Nephron (organoid): ENCODE measurements around the gene LEO1.

Source experiments
- H3K27ac Mint-ChIP-seq, 3 experiments: 2 replicates each; pipeline ENCODE4 v1.8.0; 2020; ENCODE audit warnings: mixed read lengths in 3 of 3, mild to moderate bottlenecking in 2 of 3, moderate library complexity in 1 of 3
- H3K27me3 Mint-ChIP-seq: 2 replicates; pipeline ENCODE4 v1.8.0; 2021; ENCODE audit warnings: low read depth, mild to moderate bottlenecking, moderate library complexity, mixed read lengths
- H3K36me3 Mint-ChIP-seq: 2 replicates; pipeline ENCODE4 v1.8.0; 2020; ENCODE audit warnings: low read depth, mixed read lengths
- H3K4me1 Mint-ChIP-seq: 2 replicates; pipeline ENCODE4 v1.8.0; 2020; ENCODE audit warnings: mixed read lengths
- H3K4me3 Mint-ChIP-seq, 3 experiments: 2 replicates each; pipeline ENCODE4 v1.8.0; 2020; ENCODE audit warnings: mild to moderate bottlenecking in 3 of 3, mixed read lengths in 3 of 3, moderate library complexity in 2 of 3
- H3K9me3 Mint-ChIP-seq: 2 replicates; pipeline ENCODE4 v1.8.0; 2020; ENCODE audit warnings: mixed read lengths
- TF ChIP-seq, protein P1 (sequence below), 3 experiments: fragments of 200-600 bp; sonication (generic); IDR thresholded peaks; one replicate each; pipeline ENCODE4 v1.5.0; 2021; ENCODE audit warnings: antibody characterized with exemption in 3 of 3; ENCODE audit not compliant: unreplicated experiment in 3 of 3

LEO1 gene

GRCh38 chr15:51982013-51982769 is 10.6 kb upstream of the LEO1 start:
- TF ChIP-seq, protein P1, sequence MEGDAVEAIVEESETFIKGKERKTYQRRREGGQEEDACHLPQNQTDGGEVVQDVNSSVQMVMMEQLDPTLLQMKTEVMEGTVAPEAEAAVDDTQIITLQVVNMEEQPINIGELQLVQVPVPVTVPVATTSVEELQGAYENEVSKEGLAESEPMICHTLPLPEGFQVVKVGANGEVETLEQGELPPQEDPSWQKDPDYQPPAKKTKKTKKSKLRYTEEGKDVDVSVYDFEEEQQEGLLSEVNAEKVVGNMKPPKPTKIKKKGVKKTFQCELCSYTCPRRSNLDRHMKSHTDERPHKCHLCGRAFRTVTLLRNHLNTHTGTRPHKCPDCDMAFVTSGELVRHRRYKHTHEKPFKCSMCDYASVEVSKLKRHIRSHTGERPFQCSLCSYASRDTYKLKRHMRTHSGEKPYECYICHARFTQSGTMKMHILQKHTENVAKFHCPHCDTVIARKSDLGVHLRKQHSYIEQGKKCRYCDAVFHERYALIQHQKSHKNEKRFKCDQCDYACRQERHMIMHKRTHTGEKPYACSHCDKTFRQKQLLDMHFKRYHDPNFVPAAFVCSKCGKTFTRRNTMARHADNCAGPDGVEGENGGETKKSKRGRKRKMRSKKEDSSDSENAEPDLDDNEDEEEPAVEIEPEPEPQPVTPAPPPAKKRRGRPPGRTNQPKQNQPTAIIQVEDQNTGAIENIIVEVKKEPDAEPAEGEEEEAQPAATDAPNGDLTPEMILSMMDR (IDR thresholded peaks at IDR 0.05; ENCODE audit: unreplicated experiment in 3 of 3): peak; percentile 49 to 66 (median 55)
- no peaks in the 10 kb centered on the region for H3K9me3 Mint-ChIP-seq

GRCh38 chr15:51973775-51974174 is 2.2 kb upstream of the LEO1 start:
- Mint-ChIP-seq H3K27ac (no peak overlapping the region), H3K36me3 (peaks cover 9% of the 10 kb centered on the region), H3K4me3 (peak overlapping the region; percentile 31 to 78 (median 73)), H3K9me3 (peaks cover 2% of the 10 kb centered on the region), H3K27me3 (no peaks in the 10 kb centered on the region), H3K4me1 (peaks cover 17% of the 10 kb centered on the region)
- TF ChIP-seq, protein P1 (IDR thresholded peaks at IDR 0.05; ENCODE audit: unreplicated experiment in 3 of 3): no peak

More at GRCh38 chr15:51982013-51982769, 10.6 kb upstream of the LEO1 start:
- H3K36me3 Mint-ChIP-seq: no peaks in the 10 kb centered on the region
- peak overlapping the region in 1 of 3 experiments; percentile 32 for H3K4me3 Mint-ChIP-seq
- H3K27me3 Mint-ChIP-seq: no peaks in the 10 kb centered on the region
- H3K27ac Mint-ChIP-seq: peak overlapping the region; percentile 16 to 65 (median 52)
- peaks cover 10% of the 10 kb centered on the region for H3K4me1 Mint-ChIP-seq

- H3K27me3 Mint-ChIP-seq: no peaks in the 10 kb centered on the region
- H3K4me3 Mint-ChIP-seq: peak overlapping the region; percentile 59 to 78 (median 73)
- TF ChIP-seq, protein P1 (IDR thresholded peaks at IDR 0.05; ENCODE audit: unreplicated experiment in 3 of 3): no peak
- peaks cover 2% of the 10 kb centered on the region for H3K9me3 Mint-ChIP-seq
- H3K36me3 Mint-ChIP-seq: peaks cover 9% of the 10 kb centered on the region
- peak overlapping the region in 2 of 3 experiments; percentile 54 for H3K27ac Mint-ChIP-seq
- H3K4me1 Mint-ChIP-seq: peaks cover 17% of the 10 kb centered on the region
Observed at GRCh38 chr15:51973220-51973619, 1.6 kb upstream of the LEO1 start.

DNA sequence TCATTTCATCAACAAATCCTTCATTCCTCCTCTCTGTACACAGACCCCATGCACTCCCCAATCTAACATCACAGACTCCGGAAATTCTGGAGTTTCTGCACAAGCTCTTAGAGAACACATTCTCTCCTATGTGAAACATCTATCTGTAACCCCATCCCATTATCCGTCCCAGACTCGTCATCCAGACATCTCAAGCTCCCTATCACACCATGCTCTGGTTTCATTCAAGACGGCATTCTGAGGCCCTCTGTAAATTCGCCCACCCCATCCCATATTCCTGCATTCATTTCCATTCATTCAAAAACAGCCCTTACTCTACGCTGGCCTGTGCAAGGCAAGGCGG is 575 bp downstream of the LEO1 start:
- TF ChIP-seq, protein P1 (IDR thresholded peaks at IDR 0.05; ENCODE audit: unreplicated experiment in 3 of 3): no peak
- Mint-ChIP-seq H3K27ac (peak overlapping the region; percentile 97 to 99 (median 98)), H3K4me3 (peak overlapping the region; percentile 94 to 96 (median 95)), H3K36me3 (peaks cover 27% of the 10 kb centered on the region), H3K27me3 (no peaks in the 10 kb centered on the region), H3K4me1 (peaks cover 17% of the 10 kb centered on the region), H3K9me3 (peaks cover 14% of the 10 kb centered on the region)

DNA sequence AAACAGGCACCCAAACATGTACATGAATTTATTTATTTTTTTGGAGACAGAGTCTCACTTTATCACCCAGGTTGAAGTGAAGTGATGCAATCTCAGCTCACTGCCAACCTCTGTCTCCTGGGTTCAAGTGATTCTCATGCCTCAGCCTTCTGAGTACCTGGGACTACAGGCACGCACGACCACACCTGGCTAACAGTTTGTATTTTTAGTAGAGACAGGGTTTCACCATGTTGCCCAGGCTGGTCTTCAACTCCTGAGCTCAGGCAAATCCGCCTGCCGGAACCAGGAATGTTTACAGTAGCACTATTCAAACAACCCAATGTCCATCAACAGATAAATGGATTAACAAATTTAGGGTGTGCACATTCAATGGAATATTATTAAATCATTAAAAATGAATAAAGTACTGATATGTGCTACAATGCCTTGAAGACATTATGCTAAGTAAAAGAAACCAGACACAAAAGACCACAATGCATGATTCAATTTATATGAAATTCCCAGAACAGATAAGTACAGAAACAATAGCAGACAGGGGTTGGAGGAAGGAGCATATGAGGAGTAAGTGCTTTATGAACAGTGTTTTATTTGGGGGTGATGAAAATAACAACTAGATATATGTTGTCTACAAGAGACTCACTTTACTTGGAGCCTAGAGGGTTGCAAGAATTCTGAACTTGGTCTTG is 1.3 kb downstream of the LEO1 start:
- peaks cover 14% of the 10 kb centered on the region for H3K9me3 Mint-ChIP-seq
- TF ChIP-seq, protein P1 (IDR thresholded peaks at IDR 0.05; ENCODE audit: unreplicated experiment in 3 of 3): no peak
- H3K36me3 Mint-ChIP-seq: peaks cover 35% of the 10 kb centered on the region
- H3K4me3 Mint-ChIP-seq: peak overlapping the region; percentile 94 to 96 (median 95)
- peaks cover 17% of the 10 kb centered on the region for H3K4me1 Mint-ChIP-seq
- peak overlapping the region; percentile 97 to 99 (median 98) for H3K27ac Mint-ChIP-seq
- H3K27me3 Mint-ChIP-seq: no peaks in the 10 kb centered on the region
